ENCODE data around the gene CNBD2. TPM values are rescaled to one million over a fixed set of nuclear protein-coding genes. Genes with fewer than 3 reads are reported as not detected.

CNBD2 gene
- total and polyA plus RNA-seq, 4 donors: 2.2 to 3.1 (median 2.5) TPM

DNA sequence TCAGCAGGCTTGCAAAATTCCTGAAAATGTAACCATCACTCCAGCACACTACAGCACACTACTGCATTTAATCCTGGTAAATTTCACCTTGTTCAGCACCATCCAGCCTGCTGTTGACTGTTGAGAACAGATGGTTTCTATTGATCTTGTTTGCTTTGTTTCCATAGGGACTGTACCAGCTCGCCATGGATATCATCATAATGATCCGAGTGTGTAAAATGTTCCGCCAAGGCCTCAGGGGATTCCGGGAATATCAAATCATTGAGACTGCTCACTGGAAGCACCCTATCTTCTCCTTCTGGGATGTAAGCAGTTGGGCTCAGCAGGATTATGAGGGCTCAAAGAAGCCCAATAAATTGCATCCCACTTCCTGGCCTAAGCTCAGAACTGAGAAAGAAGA lies 4.1 kb downstream of the CNBD2 start:
- H3K9ac ChIP-seq (ENCODE audit: low read depth in 1 of 2, low read length in 2 of 2): no peak overlapping the region
- no peaks in the 10 kb centered on the region for H3K36me3 ChIP-seq (ENCODE audit: control insufficient read depth in 4 of 4, insufficient read depth in 3 of 4, low read depth in 1 of 4, low read length in 3 of 4)
- no peak overlapping the region for H3K27ac ChIP-seq (ENCODE audit: low read depth in 1 of 2, low read length in 2 of 2)
- no peak for DNase-seq (ENCODE audit: low spot score)
- TF ChIP-seq, protein P1, sequence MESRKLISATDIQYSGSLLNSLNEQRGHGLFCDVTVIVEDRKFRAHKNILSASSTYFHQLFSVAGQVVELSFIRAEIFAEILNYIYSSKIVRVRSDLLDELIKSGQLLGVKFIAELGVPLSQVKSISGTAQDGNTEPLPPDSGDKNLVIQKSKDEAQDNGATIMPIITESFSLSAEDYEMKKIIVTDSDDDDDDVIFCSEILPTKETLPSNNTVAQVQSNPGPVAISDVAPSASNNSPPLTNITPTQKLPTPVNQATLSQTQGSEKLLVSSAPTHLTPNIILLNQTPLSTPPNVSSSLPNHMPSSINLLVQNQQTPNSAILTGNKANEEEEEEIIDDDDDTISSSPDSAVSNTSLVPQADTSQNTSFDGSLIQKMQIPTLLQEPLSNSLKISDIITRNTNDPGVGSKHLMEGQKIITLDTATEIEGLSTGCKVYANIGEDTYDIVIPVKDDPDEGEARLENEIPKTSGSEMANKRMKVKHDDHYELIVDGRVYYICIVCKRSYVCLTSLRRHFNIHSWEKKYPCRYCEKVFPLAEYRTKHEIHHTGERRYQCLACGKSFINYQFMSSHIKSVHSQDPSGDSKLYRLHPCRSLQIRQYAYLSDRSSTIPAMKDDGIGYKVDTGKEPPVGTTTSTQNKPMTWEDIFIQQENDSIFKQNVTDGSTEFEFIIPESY (IDR thresholded peaks at IDR 0.05): no peak
- TF ChIP-seq, protein P2, sequence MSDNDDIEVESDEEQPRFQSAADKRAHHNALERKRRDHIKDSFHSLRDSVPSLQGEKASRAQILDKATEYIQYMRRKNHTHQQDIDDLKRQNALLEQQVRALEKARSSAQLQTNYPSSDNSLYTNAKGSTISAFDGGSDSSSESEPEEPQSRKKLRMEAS (IDR thresholded peaks at IDR 0.05): no peak
- TF ChIP-seq JUND (IDR thresholded peaks at IDR 0.05) (no peak), HNF4A (conservative IDR thresholded peaks at IDR 0.05) (no peak), SP1 (IDR thresholded peaks at IDR 0.05) (no peak), HNF4G (IDR thresholded peaks at IDR 0.05) (no peak), RXRA (IDR thresholded peaks at IDR 0.05) (no peak), YY1 (IDR thresholded peaks at IDR 0.05) (no peak), TAF1 (conservative IDR thresholded peaks at IDR 0.05) (no peak), FOXA1 (IDR thresholded peaks at IDR 0.05) (no peak), NR2F2 (IDR thresholded peaks at IDR 0.05) (no peak)
- TF ChIP-seq, protein P3, sequence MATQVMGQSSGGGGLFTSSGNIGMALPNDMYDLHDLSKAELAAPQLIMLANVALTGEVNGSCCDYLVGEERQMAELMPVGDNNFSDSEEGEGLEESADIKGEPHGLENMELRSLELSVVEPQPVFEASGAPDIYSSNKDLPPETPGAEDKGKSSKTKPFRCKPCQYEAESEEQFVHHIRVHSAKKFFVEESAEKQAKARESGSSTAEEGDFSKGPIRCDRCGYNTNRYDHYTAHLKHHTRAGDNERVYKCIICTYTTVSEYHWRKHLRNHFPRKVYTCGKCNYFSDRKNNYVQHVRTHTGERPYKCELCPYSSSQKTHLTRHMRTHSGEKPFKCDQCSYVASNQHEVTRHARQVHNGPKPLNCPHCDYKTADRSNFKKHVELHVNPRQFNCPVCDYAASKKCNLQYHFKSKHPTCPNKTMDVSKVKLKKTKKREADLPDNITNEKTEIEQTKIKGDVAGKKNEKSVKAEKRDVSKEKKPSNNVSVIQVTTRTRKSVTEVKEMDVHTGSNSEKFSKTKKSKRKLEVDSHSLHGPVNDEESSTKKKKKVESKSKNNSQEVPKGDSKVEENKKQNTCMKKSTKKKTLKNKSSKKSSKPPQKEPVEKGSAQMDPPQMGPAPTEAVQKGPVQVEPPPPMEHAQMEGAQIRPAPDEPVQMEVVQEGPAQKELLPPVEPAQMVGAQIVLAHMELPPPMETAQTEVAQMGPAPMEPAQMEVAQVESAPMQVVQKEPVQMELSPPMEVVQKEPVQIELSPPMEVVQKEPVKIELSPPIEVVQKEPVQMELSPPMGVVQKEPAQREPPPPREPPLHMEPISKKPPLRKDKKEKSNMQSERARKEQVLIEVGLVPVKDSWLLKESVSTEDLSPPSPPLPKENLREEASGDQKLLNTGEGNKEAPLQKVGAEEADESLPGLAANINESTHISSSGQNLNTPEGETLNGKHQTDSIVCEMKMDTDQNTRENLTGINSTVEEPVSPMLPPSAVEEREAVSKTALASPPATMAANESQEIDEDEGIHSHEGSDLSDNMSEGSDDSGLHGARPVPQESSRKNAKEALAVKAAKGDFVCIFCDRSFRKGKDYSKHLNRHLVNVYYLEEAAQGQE (IDR thresholded peaks at IDR 0.05): no peak
- TF ChIP-seq, protein P4, sequence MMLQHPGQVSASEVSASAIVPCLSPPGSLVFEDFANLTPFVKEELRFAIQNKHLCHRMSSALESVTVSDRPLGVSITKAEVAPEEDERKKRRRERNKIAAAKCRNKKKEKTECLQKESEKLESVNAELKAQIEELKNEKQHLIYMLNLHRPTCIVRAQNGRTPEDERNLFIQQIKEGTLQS (IDR thresholded peaks at IDR 0.05): no peak
- TF ChIP-seq, protein P5, sequence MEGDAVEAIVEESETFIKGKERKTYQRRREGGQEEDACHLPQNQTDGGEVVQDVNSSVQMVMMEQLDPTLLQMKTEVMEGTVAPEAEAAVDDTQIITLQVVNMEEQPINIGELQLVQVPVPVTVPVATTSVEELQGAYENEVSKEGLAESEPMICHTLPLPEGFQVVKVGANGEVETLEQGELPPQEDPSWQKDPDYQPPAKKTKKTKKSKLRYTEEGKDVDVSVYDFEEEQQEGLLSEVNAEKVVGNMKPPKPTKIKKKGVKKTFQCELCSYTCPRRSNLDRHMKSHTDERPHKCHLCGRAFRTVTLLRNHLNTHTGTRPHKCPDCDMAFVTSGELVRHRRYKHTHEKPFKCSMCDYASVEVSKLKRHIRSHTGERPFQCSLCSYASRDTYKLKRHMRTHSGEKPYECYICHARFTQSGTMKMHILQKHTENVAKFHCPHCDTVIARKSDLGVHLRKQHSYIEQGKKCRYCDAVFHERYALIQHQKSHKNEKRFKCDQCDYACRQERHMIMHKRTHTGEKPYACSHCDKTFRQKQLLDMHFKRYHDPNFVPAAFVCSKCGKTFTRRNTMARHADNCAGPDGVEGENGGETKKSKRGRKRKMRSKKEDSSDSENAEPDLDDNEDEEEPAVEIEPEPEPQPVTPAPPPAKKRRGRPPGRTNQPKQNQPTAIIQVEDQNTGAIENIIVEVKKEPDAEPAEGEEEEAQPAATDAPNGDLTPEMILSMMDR (IDR thresholded peaks at IDR 0.05; ENCODE audit: low read depth, low read length, missing input control): no peak
- H3K4me3 ChIP-seq (ENCODE audit: low read depth in 1 of 3, low read length in 3 of 3): no peak overlapping the region
- WGBS: 96% methylated on average over 4 of the region's 4 CpGs
- no peaks in the 10 kb centered on the region for H3K9me3 ChIP-seq (ENCODE audit: control insufficient read depth in 4 of 4, low read length in 3 of 4)
- H3K4me1 ChIP-seq (ENCODE audit: control insufficient read depth in 4 of 4, insufficient read depth in 4 of 4, low read length in 3 of 4): no peaks in the 10 kb centered on the region
- no peaks in the 10 kb centered on the region for H3K27me3 ChIP-seq (ENCODE audit: control insufficient read depth in 4 of 4, insufficient read depth in 4 of 4, low read length in 3 of 4)

DNA sequence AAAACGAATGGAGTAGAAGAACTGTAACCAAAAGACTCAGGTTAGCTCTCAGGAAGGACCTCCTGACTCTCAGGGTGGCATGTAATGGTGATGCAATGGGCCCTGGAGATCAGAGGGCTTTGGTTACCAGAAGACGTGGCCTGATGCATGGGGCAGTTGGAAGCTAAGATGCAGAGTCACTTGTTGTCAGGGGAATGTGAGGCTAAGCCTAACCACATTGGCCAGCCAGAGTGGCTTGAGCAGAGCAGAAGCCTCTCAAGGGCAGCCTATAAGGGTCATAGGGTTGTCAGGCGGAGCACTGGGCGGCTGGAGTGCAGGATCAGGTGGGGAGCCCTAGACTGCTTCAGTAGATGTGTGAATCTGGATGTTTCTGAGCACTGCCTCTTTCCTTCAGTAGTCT lies 5.9 kb downstream of the CNBD2 start:
- Histone ChIP-seq H3K4me1 (ENCODE audit: control insufficient read depth in 4 of 4, insufficient read depth in 4 of 4, low read length in 3 of 4) (no peaks in the 10 kb centered on the region), H3K4me3 (ENCODE audit: low read depth in 1 of 3, low read length in 3 of 3) (no peak overlapping the region), H3K27me3 (ENCODE audit: control insufficient read depth in 4 of 4, insufficient read depth in 4 of 4, low read length in 3 of 4) (no peaks in the 10 kb centered on the region), H3K9me3 (ENCODE audit: control insufficient read depth in 4 of 4, low read length in 3 of 4) (no peaks in the 10 kb centered on the region), H3K36me3 (ENCODE audit: control insufficient read depth in 4 of 4, insufficient read depth in 3 of 4, low read depth in 1 of 4, low read length in 3 of 4) (no peaks in the 10 kb centered on the region), H3K9ac (ENCODE audit: low read depth in 1 of 2, low read length in 2 of 2) (no peak overlapping the region), H3K27ac (ENCODE audit: low read depth in 1 of 2, low read length in 2 of 2) (no peak overlapping the region)
- no peak for DNase-seq (ENCODE audit: low spot score)
- 81% methylated on average over 4 of the region's 4 CpGs for WGBS
- no peak for TF ChIP-seq SP1 (IDR thresholded peaks at IDR 0.05)
- no peak for TF ChIP-seq GABPA (IDR thresholded peaks at IDR 0.05 in 1 of 2, conservative IDR thresholded peaks at IDR 0.05 in 1 of 2)
- TF ChIP-seq FOXA2 (IDR thresholded peaks at IDR 0.05): no peak
- TF ChIP-seq, protein P4 (IDR thresholded peaks at IDR 0.05): no peak
- no peak for TF ChIP-seq HNF4G (IDR thresholded peaks at IDR 0.05)
- TF ChIP-seq YY1 (IDR thresholded peaks at IDR 0.05): no peak
- TF ChIP-seq HNF4A (conservative IDR thresholded peaks at IDR 0.05): no peak
- TF ChIP-seq, protein P3 (IDR thresholded peaks at IDR 0.05): no peak
- TF ChIP-seq NR2F2 (IDR thresholded peaks at IDR 0.05): no peak
- TF ChIP-seq EGR1 (IDR thresholded peaks at IDR 0.05; ENCODE audit: low read depth in 2 of 2): no peak
- no peak for TF ChIP-seq TAF1 (conservative IDR thresholded peaks at IDR 0.05)
- no peak for TF ChIP-seq JUND (IDR thresholded peaks at IDR 0.05)
- TF ChIP-seq, protein P2 (IDR thresholded peaks at IDR 0.05): no peak
